Epithelial cell of esophagus (primary cell): Measurements from ENCODE around the gene ARF5.

Source experiments
- DNase-seq: peaks from one replicate; pipeline ENCODE4 v3.0.0; 2010; ENCODE audit warnings: low read depth
- H3K4me3 ChIP-seq: 2 replicates; pipeline ENCODE4 v1.5.1; 2011; ENCODE audit warnings: mild to moderate bottlenecking, low read length, control low read depth
- CTCF ChIP-seq: IDR thresholded peaks from 2 replicates; pipeline ENCODE4 v1.5.1; 2011; ENCODE audit warnings: low read depth, mild to moderate bottlenecking, low read length, control low read depth, inconsistent platforms; ENCODE audit not compliant: insufficient read depth; ENCODE audit errors: missing control alignments

Gene ARF5

GRCh38 chr7:127580612-127581011 lies 7.6 kb upstream of the ARF5 start:
- no peak overlapping the region for H3K4me3 ChIP-seq
- TF ChIP-seq CTCF = no peak
- no peak for DNase-seq

- DNase-seq = no peak
- H3K4me3 ChIP-seq = no peak overlapping the region
- TF ChIP-seq CTCF = no peak
Measured at GRCh38 chr7:127581716-127582115, 6.5 kb upstream of the ARF5 start.

- no peak overlapping the region for H3K4me3 ChIP-seq
- DNase-seq = no peak
- no peak for TF ChIP-seq CTCF
Measured at GRCh38 chr7:127582361-127582760, 5.8 kb upstream of the ARF5 start.

GRCh38 chr7:127584648-127585043 lies 3.6 kb upstream of the ARF5 start:
- no peak for TF ChIP-seq CTCF
- no peak for DNase-seq
- H3K4me3 ChIP-seq = peak overlapping the region; percentile 74

GRCh38 chr7:127585044-127585953 lies 2.9 kb upstream of the ARF5 start, which contains the start of gene GCC1:
TSS of gene GCC1 (minus strand) at chr7:127585596. CDS start at chr7:127585182, 414 bp downstream.
- DNase-seq = peak; percentile 90
- TF ChIP-seq CTCF = no peak
- H3K4me3 ChIP-seq = peak within 1 kb of the TSS; percentile 74

- DNase-seq = peak; percentile 29
- H3K4me3 ChIP-seq = no peak overlapping the region
Measured at GRCh38 chr7:127586346-127586745, 1.9 kb upstream of the ARF5 start.

More at GRCh38 chr7:127586346-127586745, 1.9 kb upstream of the ARF5 start:
- TF ChIP-seq CTCF = no peak
